ENCODE results near the gene FMNL2. TPM values are rescaled to one million over a fixed set of nuclear protein-coding genes. Genes with fewer than 3 reads are reported as not detected.

FMNL2 gene
- total RNA-seq, 1 donor from 2014 or later: 41.7 TPM

DNA sequence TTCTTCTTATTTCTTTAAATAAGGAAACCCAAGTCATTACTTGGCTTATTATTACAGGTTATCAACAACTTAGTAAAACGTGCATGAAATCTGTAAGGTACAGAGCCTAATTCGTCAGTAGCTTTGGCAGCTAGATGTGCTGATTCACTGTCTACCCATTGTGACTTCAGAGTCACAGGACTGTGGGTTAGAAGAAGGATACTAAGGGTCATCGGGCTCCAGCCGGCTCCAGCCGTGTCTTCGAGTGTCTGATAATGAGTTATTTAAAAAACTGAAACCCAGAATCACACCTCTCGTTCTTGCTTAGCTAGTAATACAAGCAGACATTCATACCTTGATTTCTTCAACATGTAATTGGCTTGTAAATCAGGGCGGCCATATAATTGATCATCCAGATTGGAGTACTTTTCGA lies 170.5 kb downstream of the FMNL2 start:
- Mint-ChIP-seq H3K27ac (ENCODE audit: unreplicated experiment) (no peak overlapping the region), H3K36me3 (ENCODE audit: low read depth, unreplicated experiment) (peaks cover 6% of the 10 kb centered on the region), H3K9me3 (ENCODE audit: unreplicated experiment) (no peaks in the 10 kb centered on the region), H3K4me3 (ENCODE audit: unreplicated experiment) (no peak overlapping the region), H3K27me3 (ENCODE audit: unreplicated experiment) (peaks cover 5% of the 10 kb centered on the region), H3K4me1 (ENCODE audit: unreplicated experiment) (peaks cover 10% of the 10 kb centered on the region)
- no peak for DNase-seq (ENCODE audit: low spot score)
- TF ChIP-seq, protein P1, sequence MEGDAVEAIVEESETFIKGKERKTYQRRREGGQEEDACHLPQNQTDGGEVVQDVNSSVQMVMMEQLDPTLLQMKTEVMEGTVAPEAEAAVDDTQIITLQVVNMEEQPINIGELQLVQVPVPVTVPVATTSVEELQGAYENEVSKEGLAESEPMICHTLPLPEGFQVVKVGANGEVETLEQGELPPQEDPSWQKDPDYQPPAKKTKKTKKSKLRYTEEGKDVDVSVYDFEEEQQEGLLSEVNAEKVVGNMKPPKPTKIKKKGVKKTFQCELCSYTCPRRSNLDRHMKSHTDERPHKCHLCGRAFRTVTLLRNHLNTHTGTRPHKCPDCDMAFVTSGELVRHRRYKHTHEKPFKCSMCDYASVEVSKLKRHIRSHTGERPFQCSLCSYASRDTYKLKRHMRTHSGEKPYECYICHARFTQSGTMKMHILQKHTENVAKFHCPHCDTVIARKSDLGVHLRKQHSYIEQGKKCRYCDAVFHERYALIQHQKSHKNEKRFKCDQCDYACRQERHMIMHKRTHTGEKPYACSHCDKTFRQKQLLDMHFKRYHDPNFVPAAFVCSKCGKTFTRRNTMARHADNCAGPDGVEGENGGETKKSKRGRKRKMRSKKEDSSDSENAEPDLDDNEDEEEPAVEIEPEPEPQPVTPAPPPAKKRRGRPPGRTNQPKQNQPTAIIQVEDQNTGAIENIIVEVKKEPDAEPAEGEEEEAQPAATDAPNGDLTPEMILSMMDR (IDR thresholded peaks at IDR 0.05; ENCODE audit: unreplicated experiment): no peak

DNA sequence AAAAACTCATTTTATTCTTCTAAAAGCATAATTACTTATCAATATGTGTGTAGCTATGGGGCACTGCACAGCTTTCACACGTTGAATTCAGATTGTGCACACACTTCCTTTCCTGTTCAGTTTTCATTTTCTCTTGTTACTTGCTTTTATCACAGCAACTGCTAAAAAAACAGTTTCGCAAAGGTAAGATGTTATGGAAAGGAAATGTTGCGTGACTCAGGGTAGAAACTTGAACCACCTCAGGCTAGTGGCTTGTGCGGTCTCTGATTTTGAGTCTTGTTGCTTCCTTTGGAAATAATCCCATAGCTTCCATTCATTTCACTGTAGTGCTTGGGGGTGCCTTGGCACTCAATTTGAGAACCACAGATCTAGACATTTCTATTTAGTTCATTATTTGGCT lies 171.9 kb downstream of the FMNL2 start:
- TF ChIP-seq, protein P1 (IDR thresholded peaks at IDR 0.05; ENCODE audit: unreplicated experiment): no peak
- no peak overlapping the region for H3K27ac Mint-ChIP-seq (ENCODE audit: unreplicated experiment)
- peaks cover 5% of the 10 kb centered on the region for H3K27me3 Mint-ChIP-seq (ENCODE audit: unreplicated experiment)
- H3K9me3 Mint-ChIP-seq (ENCODE audit: unreplicated experiment): no peaks in the 10 kb centered on the region
- DNase-seq (ENCODE audit: low spot score): no peak
- no peak overlapping the region for H3K4me3 Mint-ChIP-seq (ENCODE audit: unreplicated experiment)
- peaks cover 10% of the 10 kb centered on the region for H3K4me1 Mint-ChIP-seq (ENCODE audit: unreplicated experiment)
- H3K36me3 Mint-ChIP-seq (ENCODE audit: low read depth, unreplicated experiment): peaks cover 6% of the 10 kb centered on the region

GRCh38 chr2:152507907-152508306 lies 172.9 kb downstream of the FMNL2 start:
- TF ChIP-seq, protein P1 (IDR thresholded peaks at IDR 0.05; ENCODE audit: unreplicated experiment): no peak

DNA sequence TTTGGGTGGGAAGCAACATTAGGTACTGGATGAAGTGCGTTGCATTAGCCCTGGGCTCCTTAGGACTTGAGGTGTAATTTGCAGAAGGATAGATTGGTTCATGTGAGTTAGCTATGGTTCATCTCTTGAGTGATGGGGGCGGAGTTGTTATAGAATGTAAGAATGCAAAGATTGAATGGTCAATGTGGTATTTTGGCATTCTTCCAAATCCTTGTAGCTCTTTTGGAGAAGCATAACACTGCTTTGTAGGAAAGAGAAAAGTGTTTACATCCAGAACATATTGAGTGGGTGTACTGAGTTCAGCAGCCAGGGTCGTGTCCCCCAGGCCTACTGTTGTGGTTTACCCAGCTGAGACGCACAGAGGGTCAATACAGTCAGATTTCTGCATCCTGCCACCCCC lies 173.5 kb downstream of the FMNL2 start:
- Mint-ChIP-seq H3K9me3 (ENCODE audit: unreplicated experiment) (no peaks in the 10 kb centered on the region), H3K4me1 (ENCODE audit: unreplicated experiment) (peaks cover 2% of the 10 kb centered on the region), H3K4me3 (ENCODE audit: unreplicated experiment) (no peak overlapping the region), H3K36me3 (ENCODE audit: low read depth, unreplicated experiment) (no peaks in the 10 kb centered on the region), H3K27me3 (ENCODE audit: unreplicated experiment) (peaks cover 1% of the 10 kb centered on the region), H3K27ac (ENCODE audit: unreplicated experiment) (no peak overlapping the region)
- no peak for DNase-seq (ENCODE audit: low spot score)
- TF ChIP-seq, protein P1 (IDR thresholded peaks at IDR 0.05; ENCODE audit: unreplicated experiment): no peak

More at GRCh38 chr2:152507907-152508306, 172.9 kb downstream of the FMNL2 start:
- Mint-ChIP-seq H3K9me3 (ENCODE audit: unreplicated experiment) (no peaks in the 10 kb centered on the region), H3K27me3 (ENCODE audit: unreplicated experiment) (peaks cover 2% of the 10 kb centered on the region), H3K4me1 (ENCODE audit: unreplicated experiment) (peaks cover 6% of the 10 kb centered on the region), H3K4me3 (ENCODE audit: unreplicated experiment) (no peak overlapping the region), H3K36me3 (ENCODE audit: low read depth, unreplicated experiment) (peaks cover 1% of the 10 kb centered on the region), H3K27ac (ENCODE audit: unreplicated experiment) (no peak overlapping the region)
- DNase-seq (ENCODE audit: low spot score): no peak

GRCh38 chr2:152509772-152510491 lies 175.0 kb downstream of the FMNL2 start:
- H3K27me3 Mint-ChIP-seq (ENCODE audit: unreplicated experiment): no peaks in the 10 kb centered on the region
- DNase-seq (ENCODE audit: low spot score): no peak
- H3K4me1 Mint-ChIP-seq (ENCODE audit: unreplicated experiment): no peaks in the 10 kb centered on the region
- H3K9me3 Mint-ChIP-seq (ENCODE audit: unreplicated experiment): no peaks in the 10 kb centered on the region
- no peaks in the 10 kb centered on the region for H3K36me3 Mint-ChIP-seq (ENCODE audit: low read depth, unreplicated experiment)
- TF ChIP-seq, protein P1 (IDR thresholded peaks at IDR 0.05; ENCODE audit: unreplicated experiment): no peak
- no peak overlapping the region for H3K4me3 Mint-ChIP-seq (ENCODE audit: unreplicated experiment)
- no peak overlapping the region for H3K27ac Mint-ChIP-seq (ENCODE audit: unreplicated experiment)

Measured in endothelial cell (in vitro differentiated cells).